HUES64 (cell line): ENCODE measurements around the gene GARIN5A.
"Not testable (repeated sequence)": the region's sequence is repeated elsewhere in the genome, so short reads cannot be mapped to it uniquely, and the experiment has no call there.

Experiments
- H3K27ac ChIP-seq: 2 replicates; pipeline ENCODE4 v1.7.0; 2013; ENCODE audit warnings: low read depth, low read length, inconsistent platforms
- H3K27me3 ChIP-seq: 2 replicates; pipeline ENCODE4 v1.6.1; 2013; ENCODE audit warnings: mild to moderate bottlenecking, low read length; ENCODE audit not compliant: insufficient read depth
- H3K36me3 ChIP-seq: 2 replicates; pipeline ENCODE4 v1.6.1; 2013; ENCODE audit warnings: mild to moderate bottlenecking, low read length; ENCODE audit not compliant: insufficient read depth
- H3K4me1 ChIP-seq: 2 replicates; pipeline ENCODE4 v1.6.1; 2013; ENCODE audit warnings: mild to moderate bottlenecking, low read length, moderate library complexity; ENCODE audit not compliant: insufficient read depth
- H3K4me3 ChIP-seq: 2 replicates; pipeline ENCODE4 v1.5.1; 2013; ENCODE audit warnings: mild to moderate bottlenecking, low read length, moderate library complexity
- H3K9ac ChIP-seq: 2 replicates; pipeline ENCODE4 v1.6.1; 2013; ENCODE audit warnings: mild to moderate bottlenecking, low read depth, low read length
- H3K9me3 ChIP-seq: 2 replicates; pipeline ENCODE4 v1.6.1; 2013; ENCODE audit warnings: low read depth, low read length; ENCODE audit not compliant: insufficient read depth
- WGBS: fragments of 150-250, 120-280 bp; methylation state at CpG from one replicate; pipeline ENCODE4 v1.1.7; 2013; ENCODE audit warnings: missing lambda C conversion rate; 5-methylcytosine and 5-hydroxymethylcytosine counted together

GARIN5A gene

DNA sequence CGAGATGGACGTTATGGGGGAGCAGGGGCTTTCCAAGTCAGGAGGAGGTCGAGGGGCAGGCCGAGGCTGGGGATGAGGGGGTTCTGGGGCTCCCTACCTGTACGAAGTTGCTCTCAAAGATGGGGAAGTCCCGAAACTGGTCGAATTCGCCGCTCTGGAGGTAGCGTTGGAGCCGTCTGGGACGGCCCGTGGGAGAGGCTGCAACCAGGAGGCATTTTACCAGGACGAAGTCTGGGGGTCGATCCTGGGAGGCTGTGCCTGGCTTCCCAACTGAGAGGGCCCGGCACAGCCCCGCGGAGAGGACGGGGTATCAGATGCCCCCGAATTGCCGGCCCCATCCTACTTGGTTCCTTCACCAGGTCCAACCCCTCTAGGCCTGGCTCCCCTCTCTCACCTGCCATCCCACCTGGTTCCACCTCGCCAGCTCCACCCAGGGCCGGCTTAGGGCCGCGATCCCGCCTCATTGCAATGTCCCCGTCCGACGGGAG is 868 bp downstream of the GARIN5A start:
- H3K4me3 ChIP-seq = peak overlapping the region; percentile 93
- H3K4me1 ChIP-seq = no peaks in the 10 kb centered on the region
- WGBS = 75% methylated on average over 29 of the region's 29 CpGs
- H3K27ac ChIP-seq = no peak overlapping the region
- peaks cover 26% of the 10 kb centered on the region for H3K36me3 ChIP-seq
- H3K27me3 ChIP-seq = no peaks in the 10 kb centered on the region
- H3K9ac ChIP-seq = no peak overlapping the region
- peaks cover 12% of the 10 kb centered on the region for H3K9me3 ChIP-seq

DNA sequence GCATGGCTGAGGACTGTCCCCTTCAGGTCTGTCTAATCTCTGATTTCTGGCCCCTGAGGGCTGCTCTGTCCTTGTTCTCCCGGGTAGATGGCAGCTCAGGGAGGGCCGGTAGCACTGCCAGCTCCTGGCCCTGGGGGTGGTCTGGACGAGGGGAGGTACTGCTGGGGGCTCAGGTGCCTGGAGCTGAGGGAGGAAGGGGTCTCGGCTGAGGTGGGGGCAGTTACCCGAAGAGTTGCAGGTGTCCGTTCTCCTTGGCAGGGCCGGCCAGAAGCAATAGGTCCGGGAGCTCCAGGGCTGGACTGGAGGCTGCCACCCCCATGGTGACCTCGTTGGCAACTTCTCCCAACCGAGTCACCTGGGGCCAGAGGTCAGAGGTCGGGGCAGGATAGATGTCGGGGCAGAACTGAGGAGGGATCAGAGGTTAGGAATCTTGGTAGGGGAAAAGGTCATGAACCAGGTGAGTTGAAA is 1.5 kb downstream of the GARIN5A start:
- Histone ChIP-seq H3K36me3 (peaks cover 19% of the 10 kb centered on the region), H3K9ac (no peak overlapping the region), H3K9me3 (peaks cover 12% of the 10 kb centered on the region), H3K4me3 (no peak overlapping the region), H3K27me3 (no peaks in the 10 kb centered on the region), H3K4me1 (no peaks in the 10 kb centered on the region), H3K27ac (no peak overlapping the region)
- whole genome bisulfite sequencing = 89% methylated on average over 12 of the region's 12 CpGs

DNA sequence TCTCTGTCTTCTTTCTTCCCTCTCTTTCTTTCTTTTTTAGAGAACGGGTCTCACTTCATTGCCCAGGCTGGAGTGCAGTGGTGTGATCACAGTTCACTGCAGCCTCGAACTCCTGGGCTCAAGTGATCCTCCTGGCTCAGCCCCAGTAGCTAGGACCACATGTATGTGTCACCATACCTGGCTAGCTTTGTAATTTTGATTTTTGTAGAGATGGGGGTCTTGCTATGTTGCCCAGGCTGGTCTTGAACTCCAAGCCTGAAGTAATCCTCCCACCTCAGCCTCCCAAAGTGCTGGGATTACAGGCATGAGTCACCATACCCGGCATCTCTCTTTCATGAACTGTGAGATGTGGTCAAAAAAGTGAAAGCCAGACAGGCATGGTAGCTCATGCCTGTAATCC is 3.3 kb downstream of the GARIN5A start:
- 75% methylated on average over 3 of the region's 3 CpGs for WGBS
- not testable (repeated sequence) for H3K4me3 ChIP-seq, H3K27ac ChIP-seq, H3K36me3 ChIP-seq, H3K4me1 ChIP-seq, H3K27me3 ChIP-seq, H3K9me3 ChIP-seq, H3K9ac ChIP-seq

DNA sequence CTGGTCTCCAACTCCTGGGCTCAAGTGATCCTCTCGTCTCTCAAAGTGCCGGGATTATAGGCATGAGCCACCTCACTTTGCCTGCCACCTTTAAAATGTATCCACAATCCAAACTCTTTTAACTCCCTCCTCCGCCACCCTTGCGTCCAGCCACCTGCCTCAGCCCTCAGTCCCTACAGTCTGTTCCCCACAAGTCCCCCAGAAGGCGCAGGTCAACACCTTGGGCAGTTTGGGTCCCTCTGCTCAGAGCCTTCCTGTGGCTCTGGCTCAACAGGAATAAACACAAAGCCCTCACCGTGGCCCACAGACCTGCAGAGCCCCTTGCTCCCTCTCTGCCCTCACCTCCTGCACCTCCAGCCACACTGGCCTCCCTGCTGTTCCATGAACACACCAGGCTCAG is 7.8 kb downstream of the GARIN5A start:
- Histone ChIP-seq H3K27me3 (no peaks in the 10 kb centered on the region), H3K4me1 (no peaks in the 10 kb centered on the region), H3K9me3 (peaks cover 5% of the 10 kb centered on the region; the same call in 1 of the 2 replicates), H3K36me3 (no peaks in the 10 kb centered on the region), H3K4me3 (no peak overlapping the region), H3K9ac (no peak overlapping the region), H3K27ac (no peak overlapping the region)
- 83% methylated on average over 6 of the region's 6 CpGs for WGBS

DNA sequence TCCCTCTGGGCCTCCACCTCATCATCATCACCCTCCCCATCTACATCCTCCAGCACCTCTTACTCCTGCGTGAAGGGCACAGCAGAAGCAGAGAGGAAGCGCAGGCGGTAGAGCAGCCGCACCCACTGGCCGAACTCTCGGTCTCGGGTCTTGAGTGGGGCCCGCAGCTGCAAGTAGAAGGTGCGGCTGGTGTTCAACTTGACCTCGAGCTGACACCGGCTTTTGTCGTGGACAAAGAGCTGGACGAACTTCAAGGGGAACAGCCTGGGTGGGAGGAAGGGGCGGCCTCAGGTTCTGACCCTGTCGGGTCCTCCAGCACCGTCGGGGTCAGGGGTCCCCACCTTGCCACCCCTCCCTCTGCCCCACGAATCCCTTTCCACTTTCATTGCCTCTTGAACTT is 9.1 kb downstream of the GARIN5A start:
- H3K27ac ChIP-seq = no peak overlapping the region
- peaks cover 5% of the 10 kb centered on the region; the same call in 1 of the 2 replicates for H3K9me3 ChIP-seq
- no peaks in the 10 kb centered on the region for H3K4me1 ChIP-seq
- 92% methylated on average over 18 of the region's 18 CpGs for WGBS
- H3K4me3 ChIP-seq = no peak overlapping the region
- no peaks in the 10 kb centered on the region for H3K36me3 ChIP-seq
- no peaks in the 10 kb centered on the region for H3K27me3 ChIP-seq
- H3K9ac ChIP-seq = no peak overlapping the region

DNA sequence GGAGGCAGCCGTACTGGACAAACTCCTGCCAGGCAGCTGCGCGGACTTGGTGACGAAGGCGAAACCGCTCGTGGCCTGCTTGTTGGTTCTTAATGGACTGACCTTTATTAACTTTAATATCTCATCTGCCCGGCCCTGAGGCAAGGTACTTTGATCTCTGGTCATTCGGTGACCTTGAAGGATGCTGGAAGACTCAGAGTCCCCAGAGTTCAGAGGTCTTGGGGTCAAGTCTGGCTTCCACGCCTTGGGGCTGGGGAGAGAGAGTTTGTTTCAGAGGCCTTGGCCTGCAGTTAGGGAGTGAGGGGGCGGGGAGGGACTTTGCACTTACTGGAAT is 10.0 kb downstream of the GARIN5A start:
- H3K27me3 ChIP-seq = no peaks in the 10 kb centered on the region
- H3K4me1 ChIP-seq = no peaks in the 10 kb centered on the region
- no peaks in the 10 kb centered on the region for H3K36me3 ChIP-seq
- H3K4me3 ChIP-seq = no peak overlapping the region
- H3K9me3 ChIP-seq = peaks cover 2% of the 10 kb centered on the region; the same call in 1 of the 2 replicates
- H3K27ac ChIP-seq = no peak overlapping the region
- no peak overlapping the region for H3K9ac ChIP-seq
- WGBS = 94% methylated on average over 11 of the region's 11 CpGs

DNA sequence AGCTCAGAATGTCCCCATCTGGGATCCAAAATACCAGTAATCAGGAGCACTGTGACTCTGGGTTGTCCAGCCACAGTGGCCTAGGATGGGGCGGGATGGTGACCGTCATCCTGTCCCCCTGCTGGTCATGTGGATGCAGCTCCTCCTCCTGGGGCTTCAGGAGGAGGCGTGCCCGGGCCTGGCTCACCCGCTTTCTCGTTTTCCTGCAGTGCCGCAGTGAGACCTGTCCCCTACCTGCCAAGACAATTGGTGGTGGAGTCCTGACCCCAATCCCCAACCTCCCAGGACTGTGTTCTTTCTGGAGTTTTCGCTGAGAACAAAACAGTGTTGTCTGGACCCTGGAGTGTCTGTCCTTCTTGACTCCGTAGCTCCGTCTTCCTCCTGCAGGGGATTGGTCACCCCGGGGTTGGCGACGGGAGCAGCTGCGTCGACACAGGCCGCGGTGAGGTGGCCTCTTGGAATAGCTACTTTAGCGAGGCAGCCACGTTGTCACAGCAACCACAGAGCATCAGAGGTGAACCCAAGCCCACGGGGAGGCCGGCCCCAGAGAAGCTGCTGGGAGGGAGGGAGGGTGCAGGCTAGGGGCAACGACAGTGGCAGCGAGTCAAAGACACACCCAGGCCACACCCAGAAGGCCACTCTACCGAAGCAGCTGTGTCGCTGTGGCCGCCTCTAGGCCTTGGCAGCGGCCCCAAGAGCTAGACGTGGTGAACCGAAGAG is 10.5 kb downstream of the GARIN5A start:
- WGBS = 55% methylated on average over 29 of the region's 29 CpGs
- H3K27ac ChIP-seq = no peak overlapping the region
- no peak overlapping the region for H3K9ac ChIP-seq
- H3K9me3 ChIP-seq = no peaks in the 10 kb centered on the region
- no peaks in the 10 kb centered on the region for H3K27me3 ChIP-seq
- no peaks in the 10 kb centered on the region for H3K36me3 ChIP-seq
- H3K4me3 ChIP-seq = no peak overlapping the region
- H3K4me1 ChIP-seq = no peaks in the 10 kb centered on the region

DNA sequence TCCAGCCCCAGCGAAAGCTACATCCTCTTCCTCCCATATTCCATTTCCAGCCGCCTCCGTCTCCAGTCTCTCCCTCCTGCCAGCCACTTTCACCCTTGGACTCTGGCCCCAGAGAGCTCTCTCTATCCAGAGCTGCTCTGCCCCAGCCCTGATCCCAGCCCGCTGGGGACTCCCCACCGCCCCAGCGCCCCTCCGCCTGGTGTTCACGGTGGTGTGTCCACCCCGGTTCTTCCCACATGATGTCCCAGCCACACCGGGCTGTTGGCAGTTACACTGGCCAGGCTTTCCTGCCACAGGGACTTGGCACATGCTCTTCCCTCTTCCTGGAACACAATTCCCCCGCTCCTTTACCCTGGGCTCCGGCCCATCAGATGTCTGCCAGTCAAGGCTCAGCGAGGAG is 11.6 kb downstream of the GARIN5A start:
- Histone ChIP-seq H3K4me3 (no peak overlapping the region), H3K9me3 (no peaks in the 10 kb centered on the region), H3K4me1 (no peaks in the 10 kb centered on the region), H3K36me3 (no peaks in the 10 kb centered on the region), H3K27ac (no peak overlapping the region), H3K27me3 (no peaks in the 10 kb centered on the region), H3K9ac (no peak overlapping the region)
- 95% methylated on average over 13 of the region's 13 CpGs for WGBS

DNA sequence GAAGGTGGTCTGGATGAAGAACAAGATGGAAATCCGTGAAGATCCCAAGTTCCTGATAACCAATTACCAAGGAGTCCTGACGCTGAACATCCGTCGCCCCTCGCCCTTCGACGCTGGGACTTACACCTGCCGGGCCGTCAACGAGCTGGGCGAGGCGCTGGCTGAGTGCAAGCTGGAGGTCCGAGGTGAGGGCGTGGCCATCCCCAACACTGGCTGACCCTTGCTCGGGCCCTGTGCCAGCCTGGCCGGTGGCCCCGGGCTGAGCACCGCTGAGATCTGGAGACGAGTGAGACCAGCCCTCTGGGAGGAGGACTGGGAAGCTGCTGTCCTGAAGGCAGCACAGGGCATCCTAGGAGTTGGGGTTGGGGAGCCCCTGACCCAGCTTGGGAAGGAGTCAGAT is 12.3 kb downstream of the GARIN5A start:
- Histone ChIP-seq H3K4me1 (no peaks in the 10 kb centered on the region), H3K9me3 (no peaks in the 10 kb centered on the region), H3K36me3 (no peaks in the 10 kb centered on the region), H3K27me3 (no peaks in the 10 kb centered on the region), H3K9ac (no peak overlapping the region; the same call in 1 of the 2 replicates), H3K4me3 (no peak overlapping the region), H3K27ac (no peak overlapping the region)
- 90% methylated on average over 19 of the region's 19 CpGs for WGBS

DNA sequence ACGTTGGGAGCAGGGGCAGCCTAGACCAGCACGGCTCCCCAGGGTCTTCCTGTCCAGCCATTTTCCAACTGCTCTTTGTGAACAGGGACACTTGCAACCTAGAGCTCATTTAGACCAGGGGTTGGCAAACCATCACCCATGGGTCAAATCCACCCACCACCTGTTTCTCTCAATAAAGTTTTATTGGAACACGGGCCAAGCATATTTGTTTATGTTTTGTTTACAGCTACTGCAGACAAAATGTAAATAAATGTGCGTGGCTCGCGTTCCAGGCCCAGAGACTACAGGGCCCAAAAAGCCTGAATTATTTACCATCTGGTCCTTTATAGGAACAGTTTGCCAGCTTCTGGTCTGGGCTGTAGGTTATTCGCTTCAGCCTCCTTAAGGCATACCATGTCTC is 13.7 kb downstream of the GARIN5A start:
- Histone ChIP-seq H3K27me3 (no peaks in the 10 kb centered on the region), H3K4me1 (no peaks in the 10 kb centered on the region), H3K9ac (no peak overlapping the region), H3K4me3 (no peak overlapping the region), H3K9me3 (no peaks in the 10 kb centered on the region), H3K36me3 (no peaks in the 10 kb centered on the region), H3K27ac (no peak overlapping the region)
- 85% methylated on average over 7 of the region's 7 CpGs for WGBS

DNA sequence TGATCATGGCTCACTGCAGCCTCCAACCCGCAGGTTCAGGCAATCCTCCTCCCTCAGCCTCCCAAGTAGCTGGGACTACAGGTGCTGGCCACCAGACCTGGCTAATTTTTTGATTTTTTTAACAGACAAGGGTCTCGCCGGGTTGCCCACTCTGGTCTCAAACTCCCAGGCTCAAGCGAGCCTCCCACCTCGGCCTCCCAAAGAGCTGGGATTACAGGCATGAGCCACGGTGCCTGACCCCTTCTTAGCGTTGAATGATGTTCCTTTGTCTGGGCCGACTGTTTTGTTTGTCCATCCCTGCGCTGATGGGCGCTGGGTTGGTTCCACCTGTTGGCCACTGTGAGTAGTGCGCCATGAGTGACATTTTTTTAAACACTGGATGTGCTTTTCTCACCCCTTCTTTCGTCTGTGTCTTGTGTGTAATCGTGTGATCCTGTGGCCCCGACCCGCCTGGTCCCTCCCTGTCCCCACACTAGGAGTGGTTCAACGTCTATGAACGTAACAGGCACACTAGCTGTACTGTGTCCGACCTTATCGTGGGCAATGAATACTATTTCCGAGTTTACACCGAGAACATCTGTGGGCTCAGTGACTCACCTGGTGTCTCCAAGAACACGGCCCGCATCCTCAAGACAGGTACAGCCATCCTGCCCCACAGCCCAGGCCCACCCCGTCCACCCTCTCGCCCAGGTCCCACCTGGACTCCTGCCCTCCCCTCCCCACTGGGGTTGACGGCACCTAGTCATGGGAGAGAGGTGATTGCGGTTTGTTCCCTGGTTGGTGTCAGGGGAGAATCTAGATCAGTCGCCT is 15.4 kb downstream of the GARIN5A start:
- H3K9me3 ChIP-seq = no peaks in the 10 kb centered on the region
- H3K4me1 ChIP-seq = no peaks in the 10 kb centered on the region
- no peak overlapping the region for H3K27ac ChIP-seq
- H3K4me3 ChIP-seq = no peak overlapping the region
- no peak overlapping the region for H3K9ac ChIP-seq
- no peaks in the 10 kb centered on the region for H3K36me3 ChIP-seq
- H3K27me3 ChIP-seq = no peaks in the 10 kb centered on the region
- WGBS = 43% methylated on average over 27 of the region's 28 CpGs
